AG09309 (cell line): ENCODE measurements around the gene MYCBP2.

Experiments used
- DNase-seq: peaks from one replicate; pipeline ENCODE4 v3.0.0-alpha.2; 2010; ENCODE audit warnings: low read depth
- H3K4me3 ChIP-seq: 2 replicates; pipeline ENCODE4 v1.5.1; 2011; ENCODE audit warnings: mild to moderate bottlenecking, low read depth, low read length, moderate library complexity; ENCODE audit not compliant: control insufficient read depth
- CTCF ChIP-seq: IDR thresholded peaks from 2 replicates; pipeline ENCODE4 v1.5.1; 2011; ENCODE audit warnings: mild to moderate bottlenecking, low read depth, low read length, inconsistent platforms; ENCODE audit not compliant: insufficient read depth, control insufficient read depth; ENCODE audit errors: missing control alignments

Gene MYCBP2

DNA sequence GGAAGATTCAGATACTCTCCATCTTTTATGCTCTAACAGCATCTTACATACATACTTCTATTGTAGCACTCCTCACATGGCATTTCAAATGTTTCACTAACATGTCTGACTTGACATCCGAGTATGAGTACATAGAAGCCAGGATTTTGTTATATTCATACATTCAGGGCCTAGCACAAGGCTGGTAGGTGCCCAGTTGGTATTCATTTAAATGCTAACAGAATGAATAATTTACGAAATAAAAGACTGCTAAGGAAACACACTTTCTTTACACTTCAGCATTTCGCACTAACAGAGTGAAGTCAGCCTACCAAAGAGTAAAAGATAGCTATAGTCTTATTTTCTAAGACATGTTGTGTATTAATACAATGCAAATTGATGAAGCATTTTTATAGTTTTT is 232.1 kb downstream of the MYCBP2 start:
- TF ChIP-seq CTCF: no peak
- no peak overlapping the region for H3K4me3 ChIP-seq
- DNase-seq: no peak

DNA sequence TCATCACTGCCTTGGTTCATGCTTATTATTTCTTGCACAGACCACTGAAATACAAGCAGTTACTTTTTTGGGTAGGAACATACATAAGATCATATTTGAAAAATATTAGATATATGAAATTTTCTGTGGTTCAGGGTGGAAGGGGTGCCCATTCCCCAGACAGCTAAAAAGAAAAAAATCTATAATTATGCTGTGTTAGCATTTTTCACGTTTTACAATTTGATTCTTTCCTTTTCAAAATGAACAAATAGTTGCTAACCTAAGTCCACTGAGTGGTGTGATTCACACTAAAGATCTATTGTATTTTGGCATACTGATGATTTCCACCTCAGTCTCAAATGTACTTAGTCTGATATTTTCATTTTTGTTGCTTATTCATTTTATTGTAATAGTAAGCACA is 233.2 kb downstream of the MYCBP2 start:
- no peak for TF ChIP-seq CTCF
- no peak for DNase-seq
- no peak overlapping the region for H3K4me3 ChIP-seq

DNA sequence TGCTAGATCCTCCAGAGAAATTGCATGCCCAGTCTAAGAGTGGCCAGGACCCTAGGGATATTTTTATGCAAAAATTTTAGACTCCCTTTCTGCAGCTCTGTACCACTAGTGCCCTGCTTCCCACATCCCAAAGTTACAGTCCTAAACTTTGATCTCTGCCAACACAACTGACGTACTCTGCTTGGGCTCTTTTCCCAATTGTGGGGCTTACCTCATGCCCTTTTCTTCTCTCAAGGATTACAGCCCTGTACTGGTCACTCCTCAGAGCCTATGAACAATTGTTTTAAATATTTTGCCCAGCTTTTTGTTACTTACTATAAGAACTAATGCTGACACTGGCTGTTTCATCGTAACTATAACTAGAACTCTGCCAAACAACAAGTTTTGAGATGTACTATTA is 242.1 kb downstream of the MYCBP2 start:
- H3K4me3 ChIP-seq: no peak overlapping the region
- DNase-seq: no peak
- no peak for TF ChIP-seq CTCF

GRCh38 chr13:77079902-77080413 is 246.9 kb downstream of the MYCBP2 start:
- H3K4me3 ChIP-seq: no peak overlapping the region
- no peak for TF ChIP-seq CTCF
- DNase-seq: no peak

DNA sequence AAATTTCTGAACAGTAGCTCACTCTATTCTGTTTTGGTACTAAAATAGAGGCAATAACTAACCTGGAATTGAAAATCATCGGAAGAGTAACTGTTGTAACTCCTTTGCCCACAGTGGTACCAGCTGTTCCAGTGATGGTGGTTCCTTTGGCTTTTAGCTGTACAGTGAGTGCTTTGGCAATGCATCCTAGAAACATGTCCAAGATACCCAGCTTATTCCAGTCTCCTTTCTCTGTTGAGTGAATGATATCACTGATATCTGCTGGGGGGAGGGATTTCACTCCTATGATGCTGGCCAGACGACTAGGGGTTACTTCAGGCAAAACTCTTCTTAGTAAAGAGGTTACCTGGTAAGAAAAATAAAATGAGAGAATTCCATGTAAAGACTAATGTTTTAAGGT is 259.4 kb downstream of the MYCBP2 start:
- no peak for DNase-seq
- no peak for TF ChIP-seq CTCF

GRCh38 chr13:77065461-77066147 is 261.3 kb downstream of the MYCBP2 start:
- TF ChIP-seq CTCF: no peak
- no peak overlapping the region for H3K4me3 ChIP-seq
- DNase-seq: no peak

More for the DNA sequence above, 259.4 kb downstream of the MYCBP2 start:
- no peak overlapping the region for H3K4me3 ChIP-seq
